IPS-20b (cell line): ENCODE data around the gene POPDC3.

Source experiments
- H3K27ac ChIP-seq: one replicate; pipeline ENCODE4 v1.5.1; 2013; ENCODE audit warnings: low read length
- H3K27me3 ChIP-seq: 2 replicates; pipeline ENCODE4 v1.6.1; 2013; ENCODE audit warnings: mild to moderate bottlenecking, low read length, inconsistent platforms; ENCODE audit not compliant: insufficient read depth
- H3K36me3 ChIP-seq: 2 replicates; pipeline ENCODE4 v1.6.1; 2013; ENCODE audit warnings: low read depth, mild to moderate bottlenecking, inconsistent platforms, low read length, moderate library complexity; ENCODE audit not compliant: insufficient read depth
- H3K4me1 ChIP-seq: 2 replicates; pipeline ENCODE4 v1.6.1; 2013; ENCODE audit warnings: mild to moderate bottlenecking, control low read depth, inconsistent platforms, low read length, moderate library complexity; ENCODE audit not compliant: insufficient read depth
- H3K4me3 ChIP-seq: 2 replicates; pipeline ENCODE4 v1.5.1; 2013; ENCODE audit warnings: mild to moderate bottlenecking, low read length, inconsistent platforms
- H3K9ac ChIP-seq: 2 replicates; pipeline ENCODE4 v1.6.1; 2013; ENCODE audit warnings: low read depth, mild to moderate bottlenecking, inconsistent platforms, low read length, moderate library complexity
- H3K9me3 ChIP-seq: 2 replicates; pipeline ENCODE4 v1.6.1; 2013; ENCODE audit warnings: mild to moderate bottlenecking, low read depth, low read length, inconsistent platforms; ENCODE audit not compliant: insufficient read depth

POPDC3 gene

GRCh38 chr6:105109955-105110895 is 69.6 kb downstream of the POPDC3 start:
- no peak overlapping the region for H3K9ac ChIP-seq
- H3K36me3 ChIP-seq: no peaks in the 10 kb centered on the region
- H3K9me3 ChIP-seq: no peaks in the 10 kb centered on the region
- no peaks in the 10 kb centered on the region for H3K27me3 ChIP-seq
- no peak overlapping the region for H3K4me3 ChIP-seq
- H3K27ac ChIP-seq: no peak overlapping the region
- no peaks in the 10 kb centered on the region for H3K4me1 ChIP-seq

GRCh38 chr6:105108631-105109262 is 71.1 kb downstream of the POPDC3 start:
- no peak overlapping the region for H3K4me3 ChIP-seq
- no peak overlapping the region for H3K9ac ChIP-seq
- H3K36me3 ChIP-seq: no peaks in the 10 kb centered on the region
- H3K9me3 ChIP-seq: no peaks in the 10 kb centered on the region
- no peaks in the 10 kb centered on the region for H3K27me3 ChIP-seq
- no peak overlapping the region for H3K27ac ChIP-seq
- H3K4me1 ChIP-seq: no peaks in the 10 kb centered on the region
